Measurements from ENCODE around the gene SERINC2. TPM values are rescaled to one million over a fixed set of nuclear protein-coding genes. Genes with fewer than 3 reads are reported as not detected.

The SERINC2 gene
- total and polyA plus RNA-seq, 2 of the 4 experiments (the other 2 are of a cell fraction), result 2.0 to 59.5 TPM

- WGBS, 2 experiments (ENCODE audit: extremely low coverage in 2 of 2, insufficient read length in 1 of 2), result 100% methylated on average over 2 of the region's 4 CpGs; no CpG with 5 or more reads in 1 of the 2 experiments
Measured at GRCh38 chr1:31370565-31370964, 42.4 kb upstream of the SERINC2 start.

More at GRCh38 chr1:31370565-31370964, 42.4 kb upstream of the SERINC2 start:
- DNase-seq (no peak), ATAC-seq (ENCODE audit: low read depth) (no peak)
- Histone ChIP-seq H4K91ac (ENCODE audit: insufficient read depth, low read depth, low read length) (no peak overlapping the region), H2AK9ac (replicated peaks; ENCODE audit: low read depth, low read length, poor library complexity) (no peak overlapping the region), H4K20me1 (ENCODE audit: insufficient read depth, low read length) (no peaks in the 10 kb centered on the region), H4K5ac (ENCODE audit: low read depth, low read length) (no peak overlapping the region), H2AFZ (replicated peaks; ENCODE audit: low read length, poor library complexity) (no peak overlapping the region), H3K23ac (ENCODE audit: low read depth, low read length) (no peak overlapping the region), H3K36me3 (ENCODE audit: control insufficient read depth, insufficient read depth, low read length) (peaks cover 3% of the 10 kb centered on the region; the same call in 1 of the 2 replicates), H3K4me2 (ENCODE audit: low read depth, low read length) (no peak overlapping the region), H3K4me1 (ENCODE audit: control insufficient read depth, insufficient read depth, low read length) (peaks cover 7% of the 10 kb centered on the region), H3K4me3 (ENCODE audit: insufficient read depth, low read depth, low read length) (no peak overlapping the region), H3K9ac (ENCODE audit: low read depth, low read length) (no peak overlapping the region), H2BK15ac (ENCODE audit: low read depth, low read length) (no peak overlapping the region), H2AK5ac (ENCODE audit: low read depth, low read length) (no peak overlapping the region), H3K9me3 (ENCODE audit: control insufficient read depth, insufficient read depth, low read length) (no peaks in the 10 kb centered on the region), H2BK5ac (ENCODE audit: low read depth, low read length, poor library complexity, severe bottlenecking) (no peak overlapping the region), H3K79me1 (ENCODE audit: low read depth in 1 of 2, low read length in 2 of 2) (no peaks in the 10 kb centered on the region), H3K14ac (replicated peaks; ENCODE audit: low read depth, low read length) (no peak overlapping the region), H4K8ac (ENCODE audit: low read depth in 2 of 2, low read length in 2 of 2) (no peak overlapping the region), H3K4ac (ENCODE audit: low read depth, low read length) (no peak overlapping the region), H2BK120ac (ENCODE audit: low read depth, low read length) (no peak overlapping the region), H3K56ac (ENCODE audit: extremely low read depth, insufficient read depth, low read length) (no peak overlapping the region), H3K27ac (ENCODE audit: insufficient read depth, low read length) (no peak overlapping the region), H3K27me3 (ENCODE audit: control insufficient read depth, insufficient read depth, low read length) (no peaks in the 10 kb centered on the region), H2BK20ac (ENCODE audit: low read depth, low read length) (no peak overlapping the region), H3K9me1 (ENCODE audit: insufficient read depth, low read length) (peaks cover 4% of the 10 kb centered on the region; the same call in 1 of the 2 replicates), H3K18ac (ENCODE audit: low read depth, low read length) (no peak overlapping the region)
- POLR2A ChIA-PET (ENCODE audit: unreplicated experiment), result no interaction called here
- TF ChIP-seq FOS (IDR thresholded peaks at IDR 0.05; ENCODE audit: low read depth, low read length), result no peak
- no peak for TF ChIP-seq CEBPB (IDR thresholded peaks at IDR 0.05; ENCODE audit: low read depth, low read length)
- TF ChIP-seq, protein P1, sequence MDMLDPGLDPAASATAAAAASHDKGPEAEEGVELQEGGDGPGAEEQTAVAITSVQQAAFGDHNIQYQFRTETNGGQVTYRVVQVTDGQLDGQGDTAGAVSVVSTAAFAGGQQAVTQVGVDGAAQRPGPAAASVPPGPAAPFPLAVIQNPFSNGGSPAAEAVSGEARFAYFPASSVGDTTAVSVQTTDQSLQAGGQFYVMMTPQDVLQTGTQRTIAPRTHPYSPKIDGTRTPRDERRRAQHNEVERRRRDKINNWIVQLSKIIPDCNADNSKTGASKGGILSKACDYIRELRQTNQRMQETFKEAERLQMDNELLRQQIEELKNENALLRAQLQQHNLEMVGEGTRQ (IDR thresholded peaks at IDR 0.05; ENCODE audit: low read depth, low read length), result no peak
- no peak for TF ChIP-seq NFE2L2 (IDR thresholded peaks at IDR 0.05; ENCODE audit: low read depth, low read length)
- no peak for TF ChIP-seq POLR2A (IDR thresholded peaks at IDR 0.05; ENCODE audit: low read depth, low read length)
- TF ChIP-seq MAFK (IDR thresholded peaks at IDR 0.05; ENCODE audit: low read depth, low read length), result no peak
- dilution Hi-C loops (cut with HindIII; ENCODE audit: low sequenced_read_pairs, unreplicated experiment), result no loop called here
- intact Hi-C loops (cut with micrococcal nuclease), result no loop called here
- BruUV-seq (replicated peaks), result no TSS peak
- CTCF ChIA-PET, result no interaction called here
- in situ Hi-C loops (cut with MboI; ENCODE audit: low sequenced_read_pairs), result no loop called here

All from IMR-90 (cell line).